TTC549 (cell line): Measurements from ENCODE around the gene NAV2.
"Not testable (repeated sequence)": the region's sequence is repeated elsewhere in the genome, so short reads cannot be mapped to it uniquely, and the experiment has no call there.

ENCODE experiments used
- FAIRE-seq: peaks from 2 replicates; lab custom pipeline; 2012; peaks lifted over from hg19 to GRCh38; lab: Jason Lieb, UNC

NAV2 gene

GRCh38 chr11:20126724-20127123 is 414.1 kb downstream of the NAV2 start:
- no peak for FAIRE-seq

GRCh38 chr11:20127671-20128527 is 415.3 kb downstream of the NAV2 start:
- no peak for FAIRE-seq

- not testable (repeated sequence) for FAIRE-seq
Observed at GRCh38 chr11:20128528-20128825, 415.8 kb downstream of the NAV2 start.

GRCh38 chr11:20129665-20130064 is 417.0 kb downstream of the NAV2 start:
- FAIRE-seq = no peak

- no peak for FAIRE-seq
Observed at GRCh38 chr11:20131788-20132666, 419.4 kb downstream of the NAV2 start.

- FAIRE-seq = no peak
Observed at GRCh38 chr11:20132667-20133039, 420.0 kb downstream of the NAV2 start.

- FAIRE-seq = no peak
Observed at GRCh38 chr11:20134991-20135736, 422.5 kb downstream of the NAV2 start.

- FAIRE-seq = no peak
Observed at GRCh38 chr11:20137637-20138036, 425.0 kb downstream of the NAV2 start.

- no peak for FAIRE-seq
Observed at GRCh38 chr11:20138707-20139106, 426.1 kb downstream of the NAV2 start.

GRCh38 chr11:20154381-20154780 is 441.7 kb downstream of the NAV2 start:
- no peak for FAIRE-seq

GRCh38 chr11:20155683-20156279 is 443.1 kb downstream of the NAV2 start:
- FAIRE-seq = no peak

- no peak for FAIRE-seq
Observed at GRCh38 chr11:20156280-20156875, 443.7 kb downstream of the NAV2 start.

- no peak for FAIRE-seq
Observed at GRCh38 chr11:20156876-20157613, 444.4 kb downstream of the NAV2 start.

- no peak for FAIRE-seq
Observed at GRCh38 chr11:20157728-20158127, 445.1 kb downstream of the NAV2 start.

- FAIRE-seq = no peak
Observed at GRCh38 chr11:20158597-20159257, 446.1 kb downstream of the NAV2 start.

- FAIRE-seq = no peak
Observed at GRCh38 chr11:20159466-20160381, 447.1 kb downstream of the NAV2 start.

- FAIRE-seq = no peak
Observed at GRCh38 chr11:20160425-20161229, 448.0 kb downstream of the NAV2 start, which contains the start of gene DBX1. Gene DBX1 (minus strand): TSS chr11:20160475. CDS start chr11:20160324, 151 bp downstream.

GRCh38 chr11:20161230-20161918 is 448.7 kb downstream of the NAV2 start:
- FAIRE-seq = no peak
